Lower leg skin (tissue), 4 donors: ENCODE measurements around the gene SPSB3. TPM values are rescaled to one million over a fixed set of nuclear protein-coding genes. Genes with fewer than 3 reads are reported as not detected.

Experiments used
- DNase-seq, 2 donors: peaks; one replicate each; pipeline ENCODE4 v3.0.0-alpha.2; 2019; ENCODE audit warnings: low spot score in 2 of 2
- H3K4me3 ChIP-seq: fragments of 200-600 bp; sonication (generic); 2 replicates; pipeline ENCODE4 v1.5.1; 2017; ENCODE audit warnings: mild to moderate bottlenecking, low read depth; ENCODE audit not compliant: poor library complexity, severe bottlenecking
- CTCF ChIP-seq, 3 donors: fragments of 450-650 bp; IDR thresholded peaks; one replicate each; pipeline ENCODE4 v1.5.1; 2016; ENCODE audit warnings: antibody characterized with exemption in 3 of 3, mild to moderate bottlenecking in 3 of 3, moderate library complexity in 2 of 3
- POLR2A ChIP-seq, 2 donors: fragments of 450-650 bp; IDR thresholded peaks; one replicate each; pipeline ENCODE4 v1.6.1; 2016 to 2017; ENCODE audit warnings: antibody characterized with exemption in 2 of 2, mild to moderate bottlenecking in 1 of 2, moderate library complexity in 1 of 2
- WGBS, 2 donors: methylation state at CpG; one replicate each; pipeline ENCODE4 v1.1.5; 2018; 5-methylcytosine and 5-hydroxymethylcytosine counted together
- intact Hi-C: fragments of 100-400 bp; cut with DNase I; formaldehyde crosslinking; loops from one replicate; pipeline ENCODE4 v1.15.0; 2023; ENCODE audit warnings: low total_unique reads
- total RNA-seq, 4 donors: library from RNA; depleted of rRNA; stranded (reverse); fragments of >200 nt; gene quantifications; one replicate each; pipeline ENCODE4 v1.1.0, GENCODE V29; 2016

The SPSB3 gene
- total RNA-seq, 4 donors from 2014 or later, result 146 to 238 (median 172) TPM

GRCh38 chr16:1766231-1766630, 16.1 kb downstream of the SPSB3 start:
- 82 to 88% methylated on average over 13 to 19 of the region's 19 CpGs for WGBS, 2 donors
- intact Hi-C loops, result no loop called here
- no peak for DNase-seq

GRCh38 chr16:1765826-1766225, 16.5 kb downstream of the SPSB3 start:
- no peak for TF ChIP-seq CTCF (IDR thresholded peaks at IDR 0.05)
- TF ChIP-seq POLR2A (IDR thresholded peaks at IDR 0.05), result no peak
- 81 to 92% methylated on average over 3 to 18 of the region's 22 CpGs for WGBS, 2 donors
- intact Hi-C loops, result no loop called here
- no peak overlapping the region for H3K4me3 ChIP-seq
- no peak for DNase-seq

More at GRCh38 chr16:1766231-1766630, 16.1 kb downstream of the SPSB3 start:
- TF ChIP-seq CTCF (IDR thresholded peaks at IDR 0.05), result no peak
- TF ChIP-seq POLR2A (IDR thresholded peaks at IDR 0.05), result no peak
- H3K4me3 ChIP-seq, result no peak overlapping the region

GRCh38 chr16:1764971-1765370, 17.4 kb downstream of the SPSB3 start:
- intact Hi-C loops, result no loop called here
- no peak for TF ChIP-seq CTCF (IDR thresholded peaks at IDR 0.05)
- no peak for TF ChIP-seq POLR2A (IDR thresholded peaks at IDR 0.05)
- 87 to 89% methylated on average over 15 to 17 of the region's 21 CpGs for WGBS, 2 donors
- no peak for DNase-seq
- H3K4me3 ChIP-seq, result no peak overlapping the region

- 73% methylated on average over 49 to 78 of the region's 81 CpGs for WGBS, 2 donors
- intact Hi-C loops, result no loop called here
- DNase-seq, result no peak
- H3K4me3 ChIP-seq, result no peak overlapping the region
- TF ChIP-seq POLR2A (IDR thresholded peaks at IDR 0.05) (no peak), CTCF (IDR thresholded peaks at IDR 0.05) (no peak)
Observed at GRCh38 chr16:1763521-1764511, 18.6 kb downstream of the SPSB3 start.

- 83 to 95% methylated on average over 19 to 24 of the region's 24 CpGs for WGBS, 2 donors
- no peak for DNase-seq
- no peak overlapping the region for H3K4me3 ChIP-seq
- intact Hi-C loops, result no loop called here
- no peak for TF ChIP-seq POLR2A (IDR thresholded peaks at IDR 0.05)
- no peak for TF ChIP-seq CTCF (IDR thresholded peaks at IDR 0.05)
Observed at GRCh38 chr16:1762879-1763520, 19.4 kb downstream of the SPSB3 start.
